Prostate gland (tissue), 2 donors: ENCODE data around the gene ANTXRL.
"Not testable (repeated sequence)": the region's sequence is repeated elsewhere in the genome, so short reads cannot be mapped to it uniquely, and the experiment has no call there.

Source experiments
- POLR2A ChIP-seq: fragments of 450-650 bp; IDR thresholded peaks from one replicate; pipeline ENCODE4 v1.6.1; 2016; ENCODE audit warnings: antibody characterized with exemption, mild to moderate bottlenecking
- POLR2AphosphoS5 ChIP-seq: sonication (generic); formaldehyde crosslinking; IDR thresholded peaks from one replicate; pipeline ENCODE4 v1.6.1; 2017; ENCODE audit warnings: antibody characterized with exemption
- TF ChIP-seq, protein P1 (sequence below), 4 experiments: fragments of 200-600 bp in 2 of 4; fragments of 450-650 bp in 2 of 4; sonication (generic) in 2 of 4; IDR thresholded peaks; 1 replicate in 3 of 4; 2 replicates in 1 of 4; pipeline ENCODE4 v1.5.1; 2016 to 2019; ENCODE audit warnings: antibody characterized with exemption in 4 of 4, mild to moderate bottlenecking in 2 of 4, moderate library complexity in 2 of 4

DNA sequence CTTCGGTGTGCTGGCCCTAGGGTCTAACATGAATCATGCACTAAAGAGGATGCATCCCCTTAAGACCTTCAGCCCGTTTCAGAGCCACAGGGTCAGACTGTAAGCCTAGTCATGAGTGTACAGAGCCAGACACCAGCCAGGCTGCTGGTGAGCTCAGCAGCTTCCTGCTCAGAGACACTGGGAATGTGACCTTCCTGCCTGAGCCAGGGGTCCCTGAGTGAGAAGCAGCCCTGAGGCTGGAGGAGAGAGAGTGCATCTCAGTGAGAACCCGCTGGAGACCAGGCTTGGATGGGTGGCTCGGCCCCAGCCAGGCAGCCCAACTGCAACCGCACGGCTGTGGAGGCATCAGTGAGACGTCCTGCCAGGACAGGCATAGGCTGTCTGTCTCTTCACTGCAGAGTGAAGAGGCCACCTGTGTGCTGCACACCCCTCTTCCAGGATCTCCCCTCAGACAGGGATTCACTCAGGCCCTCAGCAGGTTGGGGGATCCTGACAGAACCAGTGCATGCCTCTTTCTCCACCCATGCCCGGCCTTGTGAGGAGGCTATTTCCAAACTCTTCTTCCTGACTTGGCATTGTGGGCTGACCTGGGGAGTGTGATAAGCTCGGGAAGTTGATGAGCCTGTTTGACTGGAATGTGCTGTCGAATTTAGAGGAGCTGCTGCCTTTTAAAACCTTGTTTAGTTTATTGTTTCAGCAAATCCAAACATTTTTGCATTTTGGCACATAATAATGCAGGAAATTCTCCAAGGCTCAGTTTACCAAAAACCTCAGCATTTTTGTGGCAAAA, 28.5 kb downstream of the ANTXRL start:
- TF ChIP-seq POLR2A, result not testable (repeated sequence)
- TF ChIP-seq POLR2AphosphoS5, result peak; percentile 43
- TF ChIP-seq, protein P1, sequence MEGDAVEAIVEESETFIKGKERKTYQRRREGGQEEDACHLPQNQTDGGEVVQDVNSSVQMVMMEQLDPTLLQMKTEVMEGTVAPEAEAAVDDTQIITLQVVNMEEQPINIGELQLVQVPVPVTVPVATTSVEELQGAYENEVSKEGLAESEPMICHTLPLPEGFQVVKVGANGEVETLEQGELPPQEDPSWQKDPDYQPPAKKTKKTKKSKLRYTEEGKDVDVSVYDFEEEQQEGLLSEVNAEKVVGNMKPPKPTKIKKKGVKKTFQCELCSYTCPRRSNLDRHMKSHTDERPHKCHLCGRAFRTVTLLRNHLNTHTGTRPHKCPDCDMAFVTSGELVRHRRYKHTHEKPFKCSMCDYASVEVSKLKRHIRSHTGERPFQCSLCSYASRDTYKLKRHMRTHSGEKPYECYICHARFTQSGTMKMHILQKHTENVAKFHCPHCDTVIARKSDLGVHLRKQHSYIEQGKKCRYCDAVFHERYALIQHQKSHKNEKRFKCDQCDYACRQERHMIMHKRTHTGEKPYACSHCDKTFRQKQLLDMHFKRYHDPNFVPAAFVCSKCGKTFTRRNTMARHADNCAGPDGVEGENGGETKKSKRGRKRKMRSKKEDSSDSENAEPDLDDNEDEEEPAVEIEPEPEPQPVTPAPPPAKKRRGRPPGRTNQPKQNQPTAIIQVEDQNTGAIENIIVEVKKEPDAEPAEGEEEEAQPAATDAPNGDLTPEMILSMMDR (IDR thresholded peaks at IDR 0.05), result not testable (repeated sequence)
